ENCODE measurements around the gene ADGRD2.
"Not testable (repeated sequence)": the region's sequence is repeated elsewhere in the genome, so short reads cannot be mapped to it uniquely, and the experiment has no call there.

Gene ADGRD2, protein sequence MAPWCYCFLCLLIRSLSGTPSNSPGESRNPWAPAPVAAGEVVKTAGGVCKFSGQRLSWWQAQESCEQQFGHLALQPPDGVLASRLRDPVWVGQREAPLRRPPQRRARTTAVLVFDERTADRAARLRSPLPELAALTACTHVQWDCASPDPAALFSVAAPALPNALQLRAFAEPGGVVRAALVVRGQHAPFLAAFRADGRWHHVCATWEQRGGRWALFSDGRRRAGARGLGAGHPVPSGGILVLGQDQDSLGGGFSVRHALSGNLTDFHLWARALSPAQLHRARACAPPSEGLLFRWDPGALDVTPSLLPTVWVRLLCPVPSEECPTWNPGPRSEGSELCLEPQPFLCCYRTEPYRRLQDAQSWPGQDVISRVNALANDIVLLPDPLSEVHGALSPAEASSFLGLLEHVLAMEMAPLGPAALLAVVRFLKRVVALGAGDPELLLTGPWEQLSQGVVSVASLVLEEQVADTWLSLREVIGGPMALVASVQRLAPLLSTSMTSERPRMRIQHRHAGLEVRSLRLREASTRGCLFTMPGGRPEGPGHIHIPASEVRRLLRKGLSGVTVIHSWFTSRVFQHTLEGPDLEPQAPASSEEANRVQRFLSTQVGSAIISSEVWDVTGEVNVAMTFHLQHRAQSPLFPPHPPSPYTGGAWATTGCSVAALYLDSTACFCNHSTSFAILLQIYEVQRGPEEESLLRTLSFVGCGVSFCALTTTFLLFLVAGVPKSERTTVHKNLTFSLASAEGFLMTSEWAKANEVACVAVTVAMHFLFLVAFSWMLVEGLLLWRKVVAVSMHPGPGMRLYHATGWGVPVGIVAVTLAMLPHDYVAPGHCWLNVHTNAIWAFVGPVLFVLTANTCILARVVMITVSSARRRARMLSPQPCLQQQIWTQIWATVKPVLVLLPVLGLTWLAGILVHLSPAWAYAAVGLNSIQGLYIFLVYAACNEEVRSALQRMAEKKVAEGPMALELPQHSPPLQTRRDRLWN

GRCh38 chr9:124450241-124450924 lies at the start of gene ADGRD2:
ADGRD2 (plus strand) TSS chr9:124450451; CDS start chr9:124451667, 1,216 bp downstream.
- DNase-seq (ENCODE audit: low read depth), result no peak

DNA sequence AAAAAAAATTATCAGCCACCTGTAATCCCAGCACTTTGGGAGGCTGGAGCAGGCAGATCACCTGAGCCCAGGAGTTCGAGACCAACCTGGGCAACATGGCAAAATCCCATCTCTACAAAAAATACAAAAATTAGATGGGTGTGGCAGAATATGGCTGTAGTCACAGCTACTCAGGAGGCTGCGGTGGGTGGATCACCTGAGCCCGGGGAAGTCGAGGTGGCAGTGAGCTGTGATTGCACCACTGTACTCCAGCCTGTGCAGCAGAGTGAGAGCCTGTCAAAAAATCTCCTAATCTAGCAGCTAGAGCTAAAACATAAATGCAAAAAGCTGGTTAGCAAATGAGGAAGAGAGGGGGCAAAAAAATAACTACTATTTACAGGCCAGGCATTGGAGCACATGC lies 47.0 kb upstream of the ADGRD2 start:
- no peak for DNase-seq (ENCODE audit: low read depth)

- no peak for DNase-seq (ENCODE audit: low read depth)
Observed at GRCh38 chr9:124409410-124409809, 40.8 kb upstream of the ADGRD2 start.

DNA sequence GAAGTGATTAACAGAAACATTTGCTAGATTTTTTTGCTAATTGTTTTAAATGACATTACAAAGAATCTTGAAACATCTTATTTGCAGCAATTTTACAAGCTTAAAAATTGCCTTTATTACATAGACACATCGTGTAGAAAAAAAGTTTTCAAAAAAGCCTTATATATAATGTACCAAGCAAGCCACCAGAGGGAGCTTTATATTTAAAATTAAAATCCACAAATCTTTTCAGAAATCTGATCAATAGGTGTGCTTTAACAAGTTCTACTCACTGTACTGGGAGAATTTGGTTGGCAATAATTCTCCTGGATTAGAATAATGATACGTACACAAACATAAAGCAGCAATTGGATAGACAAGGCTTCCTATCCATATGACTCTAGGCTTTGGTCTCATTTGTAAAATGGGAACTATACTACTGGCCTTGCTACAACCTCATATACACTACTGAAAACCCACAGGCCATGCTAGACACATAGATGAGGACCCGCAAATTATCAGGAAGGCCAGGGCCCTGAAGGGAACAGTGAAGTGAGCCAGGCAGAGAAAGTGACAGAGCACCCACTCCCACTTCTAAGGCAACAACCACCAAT lies 39.8 kb upstream of the ADGRD2 start:
- DNase-seq (ENCODE audit: low read depth), result no peak

DNA sequence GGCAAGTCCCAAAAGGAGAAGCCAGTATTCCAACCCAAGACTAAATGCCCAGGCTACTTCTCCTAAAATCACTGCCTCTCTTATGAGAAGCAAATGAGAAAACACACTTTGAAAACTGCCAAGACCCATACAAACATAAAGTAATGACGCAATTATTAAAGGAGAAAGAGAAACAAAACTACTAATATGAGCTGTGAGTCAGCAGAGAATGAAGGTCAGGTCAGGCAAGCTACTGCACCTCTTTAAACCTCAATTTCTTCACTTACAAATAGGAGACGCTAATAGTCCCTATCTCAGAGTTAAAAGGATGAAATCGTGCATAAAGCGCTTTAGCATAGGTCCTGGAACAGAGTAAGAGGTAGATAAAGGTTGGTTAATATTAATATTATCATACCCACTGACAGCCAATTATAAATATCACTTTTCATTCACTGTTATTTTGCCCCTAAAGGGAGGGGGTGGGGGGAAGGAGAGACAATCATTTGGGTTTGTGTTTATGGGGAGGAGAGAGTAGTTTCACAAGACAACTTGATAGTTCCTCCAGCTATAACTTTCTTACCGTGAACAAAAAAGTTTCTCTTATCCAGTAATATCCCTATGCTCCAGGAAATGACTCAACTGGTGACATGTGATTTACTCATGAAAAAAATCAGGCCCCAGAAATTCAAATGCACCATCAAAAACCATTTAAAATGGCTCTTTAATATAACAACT lies 38.6 kb upstream of the ADGRD2 start:
- DNase-seq (ENCODE audit: low read depth), result peak; percentile 54

GRCh38 chr9:124412228-124412575 lies 38.0 kb upstream of the ADGRD2 start:
- DNase-seq (ENCODE audit: low read depth), result no peak

DNA sequence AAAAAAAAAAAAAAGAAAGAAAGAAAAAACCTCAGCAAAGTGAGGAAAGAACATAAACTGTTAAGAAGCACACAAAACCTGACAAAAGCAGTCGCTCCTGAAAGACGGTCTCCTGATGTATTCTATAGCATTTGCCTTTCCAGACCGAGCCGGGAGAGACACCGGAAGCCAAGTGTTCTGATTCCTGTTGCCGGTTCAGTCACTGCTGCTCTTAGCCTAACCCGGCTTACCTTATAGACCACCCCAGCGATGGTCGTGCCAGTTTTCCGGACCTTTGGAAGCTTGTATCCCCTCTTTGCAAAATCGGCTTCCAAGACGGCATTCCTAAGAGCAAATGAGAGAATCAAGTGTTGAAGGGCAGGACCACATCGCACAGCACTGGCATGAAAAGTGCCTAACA lies 35.6 kb upstream of the ADGRD2 start:
- no peak for DNase-seq (ENCODE audit: low read depth)

GRCh38 chr9:124415102-124415851 lies 35.0 kb upstream of the ADGRD2 start, which contains the start of gene PSMB7:
PSMB7 (minus strand) TSS chr9:124415442; CDS start chr9:124415425, 17 bp downstream.
- peak; percentile 83 for DNase-seq (ENCODE audit: low read depth)

- DNase-seq (ENCODE audit: low read depth), result no peak
Observed at GRCh38 chr9:124415852-124416484, 34.3 kb upstream of the ADGRD2 start.

DNA sequence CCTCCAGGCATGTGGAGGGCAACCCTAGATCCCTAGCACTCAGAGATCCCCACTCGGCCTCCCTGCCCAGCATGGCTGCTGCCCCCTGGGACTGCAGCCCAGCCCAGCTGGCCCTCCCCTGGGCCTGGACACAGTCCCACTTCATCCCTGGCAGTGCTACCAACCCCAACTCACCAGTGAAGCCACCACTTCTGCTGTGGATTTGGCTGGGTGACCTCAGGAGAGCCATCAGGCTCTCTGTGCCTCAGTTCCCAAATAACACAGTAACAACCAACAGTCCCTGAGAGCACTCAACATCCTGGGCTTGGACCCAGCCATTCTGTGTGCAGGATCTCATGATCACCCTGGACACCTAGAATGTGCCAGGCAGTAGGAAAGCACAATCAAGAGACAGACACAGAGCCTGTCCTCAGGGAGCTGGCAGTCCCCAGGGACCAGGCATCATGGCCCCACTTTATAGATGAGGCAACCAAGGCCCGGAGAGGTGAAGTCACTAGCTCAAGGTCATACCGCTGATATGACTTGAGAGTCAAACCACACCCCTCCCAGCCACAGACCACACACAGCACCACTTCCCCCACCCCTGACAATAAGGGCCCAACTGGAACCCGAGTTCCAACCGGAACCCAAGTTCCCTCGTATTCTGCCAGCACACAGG lies 30.3 kb upstream of the ADGRD2 start:
- no peak for DNase-seq (ENCODE audit: low read depth)

DNA sequence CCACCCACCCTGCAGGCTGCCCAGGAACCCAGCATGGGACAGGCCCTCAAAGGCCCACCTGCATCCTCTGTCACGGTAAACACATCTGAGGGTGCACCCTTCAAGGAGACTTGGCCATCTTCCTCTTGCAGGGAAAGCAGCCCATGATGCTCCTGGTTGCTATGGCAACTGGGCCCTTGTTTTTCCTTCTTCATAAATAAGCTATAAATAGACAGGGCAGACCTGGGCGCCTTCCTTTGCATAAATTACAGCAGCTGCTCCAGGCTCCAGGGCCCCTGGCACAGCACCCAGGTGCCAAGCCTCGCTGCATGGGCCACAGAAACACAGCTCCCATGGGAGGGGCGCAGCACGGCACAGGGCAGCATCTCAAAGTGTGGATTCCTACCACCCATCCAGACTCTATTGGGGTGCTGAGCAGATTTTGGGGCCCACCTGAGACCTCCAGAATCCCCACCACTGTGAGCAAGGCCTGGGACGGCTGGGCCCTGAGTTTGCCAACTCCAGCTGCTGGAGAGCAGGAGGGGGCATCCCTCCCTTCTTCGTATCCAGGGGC lies 29.2 kb upstream of the ADGRD2 start:
- no peak for DNase-seq (ENCODE audit: low read depth)

DNA sequence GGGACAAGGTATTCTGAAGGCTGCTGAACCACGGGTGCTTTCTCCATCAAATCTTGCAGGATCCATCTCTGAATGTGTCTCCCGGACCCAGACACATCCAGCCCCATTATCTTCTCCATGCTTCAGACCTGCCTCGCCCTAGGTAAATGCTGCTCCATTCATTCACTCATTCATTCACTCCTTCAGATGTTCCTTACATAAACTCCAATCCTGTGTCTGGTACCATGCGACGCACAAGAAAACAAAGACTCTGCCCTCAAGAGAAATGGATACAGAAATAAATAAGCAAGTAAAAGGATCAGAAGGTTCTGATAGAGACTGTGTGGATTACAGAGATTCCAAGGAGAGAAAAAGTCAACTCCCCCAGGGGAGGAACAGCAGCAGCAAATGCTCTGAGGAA lies 27.1 kb upstream of the ADGRD2 start:
- DNase-seq (ENCODE audit: low read depth), result no peak

- DNase-seq (ENCODE audit: low read depth), result no peak
Observed at GRCh38 chr9:124423591-124423990, 26.7 kb upstream of the ADGRD2 start.

DNA sequence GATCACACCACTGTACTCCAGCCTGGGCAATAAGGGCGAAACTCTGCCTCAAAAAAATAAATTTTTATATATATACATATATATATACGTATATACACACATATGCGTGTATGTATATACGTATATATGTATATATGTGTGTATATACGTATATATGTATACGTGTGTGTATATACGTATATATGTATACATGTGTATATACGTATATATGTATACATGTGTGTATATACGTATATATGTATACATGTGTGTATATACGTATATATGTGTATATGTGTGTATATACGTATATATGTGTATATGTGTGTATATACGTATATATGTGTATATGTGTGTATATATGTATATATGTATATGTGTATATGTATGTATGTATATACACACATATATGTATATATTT lies 24.5 kb upstream of the ADGRD2 start:
- not testable (repeated sequence) for DNase-seq (ENCODE audit: low read depth)

- DNase-seq (ENCODE audit: low read depth), result no peak
Observed at GRCh38 chr9:124426361-124426760, 23.9 kb upstream of the ADGRD2 start.

DNA sequence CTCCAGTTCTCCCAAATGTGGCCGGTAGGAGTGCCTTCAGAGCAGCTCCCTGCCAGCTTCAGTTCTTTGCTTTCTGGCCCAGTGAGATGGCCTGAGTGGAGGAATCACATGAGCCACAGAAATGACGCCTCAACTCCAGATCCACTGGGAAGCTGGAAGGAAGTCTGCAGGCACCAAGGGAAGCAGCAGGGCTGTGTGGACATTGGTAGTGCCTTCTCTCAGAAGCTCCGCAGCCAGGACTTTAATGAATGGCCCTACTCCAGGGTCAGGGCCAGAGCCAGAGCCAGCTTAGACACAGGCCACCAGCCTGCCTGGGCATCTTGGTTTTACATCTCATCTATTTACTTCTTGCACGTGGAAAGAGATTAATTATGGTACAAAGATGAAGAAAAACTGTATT lies 23.0 kb upstream of the ADGRD2 start:
- DNase-seq (ENCODE audit: low read depth), result no peak

- no peak for DNase-seq (ENCODE audit: low read depth)
Observed at GRCh38 chr9:124428751-124429529, 21.3 kb upstream of the ADGRD2 start.

- no peak for DNase-seq (ENCODE audit: low read depth)
Observed at GRCh38 chr9:124429530-124429867, 20.8 kb upstream of the ADGRD2 start.
